Measurements from ENCODE around the gene TEKT5.

The TEKT5 gene

GRCh38 chr16:10584981-10585438 is 109.7 kb downstream of the TEKT5 start:
- H3K9ac ChIP-seq (ENCODE audit: low read depth, low read length) = no peak overlapping the region
- H3K9me3 ChIP-seq (ENCODE audit: control insufficient read depth, insufficient read depth, low read length) = no peaks in the 10 kb centered on the region
- no peaks in the 10 kb centered on the region for H3K36me3 ChIP-seq (ENCODE audit: insufficient read depth, low read length)
- H3K4me1 ChIP-seq (ENCODE audit: insufficient read depth, low read length) = peaks cover 5% of the 10 kb centered on the region; the same call in 1 of the 2 replicates

DNA sequence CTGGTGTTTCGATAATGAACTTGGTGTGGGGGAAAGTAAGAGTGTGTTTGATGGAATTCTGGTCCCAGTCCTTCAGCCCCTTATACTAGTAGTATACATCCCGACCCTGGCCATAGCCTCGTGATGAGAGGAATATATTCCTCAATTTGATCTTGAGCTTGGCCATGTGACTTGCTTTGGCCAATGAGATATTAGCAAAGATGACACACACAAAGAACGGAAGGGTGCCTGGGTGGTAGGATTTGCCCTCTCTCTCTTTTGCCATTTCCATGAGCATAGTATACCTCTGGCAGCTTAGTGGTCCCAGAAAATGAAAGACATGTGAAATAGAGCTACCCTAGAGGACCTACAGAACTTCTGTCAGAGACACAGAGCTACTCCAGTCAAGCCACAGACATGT is 111.5 kb downstream of the TEKT5 start:
- H3K4me1 ChIP-seq (ENCODE audit: insufficient read depth, low read length) = peaks cover 5% of the 10 kb centered on the region; the same call in 1 of the 2 replicates
- no peaks in the 10 kb centered on the region for H3K36me3 ChIP-seq (ENCODE audit: insufficient read depth, low read length)
- H3K9ac ChIP-seq (ENCODE audit: low read depth, low read length) = no peak overlapping the region
- H3K9me3 ChIP-seq (ENCODE audit: control insufficient read depth, insufficient read depth, low read length) = no peaks in the 10 kb centered on the region

DNA sequence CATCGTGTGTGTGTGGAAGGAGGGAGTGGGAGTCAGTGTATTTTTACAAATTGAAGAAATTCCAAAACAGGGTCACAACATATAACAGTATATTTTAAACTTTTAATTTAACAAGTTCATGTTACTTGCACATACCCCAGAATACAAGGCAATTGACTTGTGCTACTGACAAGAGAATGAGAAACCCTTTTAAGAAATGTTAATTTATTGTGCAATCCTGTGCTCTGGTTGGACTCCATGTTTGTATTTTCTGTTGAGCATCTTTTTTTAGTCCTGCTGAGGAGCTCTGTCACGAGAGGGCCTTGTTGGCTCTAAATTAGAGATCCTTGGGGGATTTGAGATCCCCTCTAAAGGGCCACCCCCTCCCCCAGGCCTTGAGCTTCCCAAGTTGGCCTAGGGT is 113.2 kb downstream of the TEKT5 start:
- H3K9me3 ChIP-seq (ENCODE audit: control insufficient read depth, insufficient read depth, low read length) = no peaks in the 10 kb centered on the region
- H3K9ac ChIP-seq (ENCODE audit: low read depth, low read length) = no peak overlapping the region
- peaks cover 16% of the 10 kb centered on the region for H3K4me1 ChIP-seq (ENCODE audit: insufficient read depth, low read length)
- no peaks in the 10 kb centered on the region for H3K36me3 ChIP-seq (ENCODE audit: insufficient read depth, low read length)

DNA sequence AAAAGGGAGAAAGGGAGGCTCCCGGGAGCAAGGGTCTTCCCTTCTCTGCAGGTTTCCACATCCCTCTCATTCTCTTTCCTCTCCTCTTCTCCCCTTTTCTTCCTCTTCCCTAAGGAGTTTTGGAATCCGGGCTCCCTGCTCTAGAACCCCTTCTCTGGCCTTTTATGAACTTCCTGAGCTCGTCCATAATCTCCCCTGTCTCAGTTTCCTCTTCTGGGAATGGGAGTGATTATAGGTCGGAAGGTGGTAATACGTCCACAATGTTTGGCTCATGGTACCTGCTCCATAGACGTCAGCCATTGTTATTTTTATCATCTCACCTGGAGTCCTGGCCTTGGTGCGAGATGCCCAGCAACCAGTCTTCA is 113.9 kb downstream of the TEKT5 start:
- H3K4me1 ChIP-seq (ENCODE audit: insufficient read depth, low read length) = peaks cover 18% of the 10 kb centered on the region
- peak overlapping the region; percentile 70 for H3K9ac ChIP-seq (ENCODE audit: low read depth, low read length)

DNA sequence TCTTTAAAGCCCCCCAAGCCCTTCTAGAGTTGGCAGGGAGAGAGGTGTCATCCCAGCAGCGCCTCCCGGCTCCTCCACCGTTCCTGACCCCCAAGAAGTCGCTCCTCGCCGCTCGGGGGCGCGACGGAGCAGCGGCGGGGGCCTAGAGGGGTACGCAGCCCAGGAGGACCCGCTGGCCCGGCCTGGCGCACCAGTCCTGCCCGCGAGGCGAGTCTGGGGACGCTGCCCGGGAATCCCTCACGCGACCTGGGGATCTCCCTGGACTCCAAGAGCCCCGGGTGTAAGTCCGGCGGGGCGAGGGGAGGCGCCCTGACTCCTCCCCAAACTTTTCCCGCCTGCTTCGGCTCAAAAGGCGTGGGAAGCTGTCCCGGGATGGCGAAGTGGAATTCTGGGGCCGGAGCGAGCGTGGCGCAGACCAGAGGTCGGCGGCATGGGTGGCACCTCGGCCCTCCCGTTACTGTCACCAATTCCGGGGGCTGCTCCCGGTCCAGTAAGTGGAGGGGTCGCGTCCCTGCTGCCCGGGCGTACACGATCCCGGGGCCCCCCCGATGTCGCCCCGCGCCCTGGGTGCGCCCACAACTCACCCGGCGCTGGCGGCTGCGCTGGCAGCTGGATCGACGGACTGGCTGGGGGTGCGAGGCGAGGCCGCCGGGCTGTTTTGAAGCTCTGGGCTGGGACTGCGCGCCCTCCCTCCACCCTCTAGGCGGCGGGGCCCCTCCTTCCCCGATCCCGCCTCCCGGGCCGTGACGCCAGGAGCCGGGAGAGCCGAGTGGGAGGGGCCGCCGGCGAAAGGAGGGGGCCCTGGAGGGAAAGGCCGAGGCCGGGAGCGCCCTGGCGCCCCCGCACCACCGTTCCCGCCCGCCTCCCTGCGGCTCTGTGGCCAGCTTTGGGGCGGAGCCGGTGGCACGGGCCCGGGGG is 114.5 kb downstream of the TEKT5 start, which contains the start of gene EMP2:
Gene EMP2, minus strand, starts transcription at position 634 of the 918 bp plus-strand sequence. CDS start 32,981 bp downstream, outside the sequence.
- H3K9ac ChIP-seq (ENCODE audit: low read depth, low read length) = peak within 1 kb of the TSS; percentile 70
- H3K9me3 ChIP-seq (ENCODE audit: control insufficient read depth, insufficient read depth, low read length) = no peaks in the 10 kb centered on the region
- H3K36me3 ChIP-seq (ENCODE audit: insufficient read depth, low read length) = no peaks in the 10 kb centered on the region
- peaks cover 17% of the 10 kb centered on the region for H3K4me1 ChIP-seq (ENCODE audit: insufficient read depth, low read length)

More for the DNA sequence above, 113.9 kb downstream of the TEKT5 start:
- Histone ChIP-seq H3K9me3 (ENCODE audit: control insufficient read depth, insufficient read depth, low read length) (no peaks in the 10 kb centered on the region), H3K36me3 (ENCODE audit: insufficient read depth, low read length) (no peaks in the 10 kb centered on the region)

DNA sequence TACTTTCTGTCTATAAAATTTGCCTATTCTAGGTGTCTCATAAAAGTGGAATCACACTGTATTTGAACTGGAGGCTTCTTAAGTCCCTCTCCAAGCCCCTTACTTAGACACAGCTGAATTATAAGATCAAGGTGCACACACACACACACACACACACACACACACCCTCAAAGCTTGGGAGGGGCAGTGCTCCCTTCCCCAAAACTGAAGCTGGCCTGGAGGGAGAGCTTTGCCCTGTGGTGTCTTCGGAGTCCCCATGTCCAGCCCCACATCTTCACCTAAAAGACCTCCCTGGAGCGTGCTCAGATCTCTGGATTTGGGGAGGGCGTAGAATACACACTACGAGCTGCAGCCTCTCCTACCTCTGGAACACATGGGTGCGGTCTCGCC is 115.2 kb downstream of the TEKT5 start:
- H3K36me3 ChIP-seq (ENCODE audit: insufficient read depth, low read length) = no peaks in the 10 kb centered on the region
- H3K9me3 ChIP-seq (ENCODE audit: control insufficient read depth, insufficient read depth, low read length) = no peaks in the 10 kb centered on the region
- peaks cover 13% of the 10 kb centered on the region for H3K4me1 ChIP-seq (ENCODE audit: insufficient read depth, low read length)
- H3K9ac ChIP-seq (ENCODE audit: low read depth, low read length) = peak overlapping the region; percentile 70; the same call in 1 of the 2 replicates

- H3K9me3 ChIP-seq (ENCODE audit: control insufficient read depth, insufficient read depth, low read length) = no peaks in the 10 kb centered on the region
- no peaks in the 10 kb centered on the region for H3K36me3 ChIP-seq (ENCODE audit: insufficient read depth, low read length)
- peaks cover 13% of the 10 kb centered on the region for H3K4me1 ChIP-seq (ENCODE audit: insufficient read depth, low read length)
- no peak overlapping the region for H3K9ac ChIP-seq (ENCODE audit: low read depth, low read length)
These were observed 116.0 kb downstream of the TEKT5 start for GRCh38 chr16:10578474-10579316.
